Endometrium (tissue), 2 donors: ENCODE measurements around the gene KCNK4.

Experiments
- FAIRE-seq: peaks from 2 replicates; lab custom pipeline; 2012; peaks lifted over from hg19 to GRCh38; lab: Jason Lieb, UNC
- donor health status: control.
- donor health status: control.

The KCNK4 gene

GRCh38 chr11:64253481-64253880 is 37.6 kb upstream of the KCNK4 start:
- no peak for FAIRE-seq

GRCh38 chr11:64254326-64254725 is 36.8 kb upstream of the KCNK4 start:
- no peak for FAIRE-seq

DNA sequence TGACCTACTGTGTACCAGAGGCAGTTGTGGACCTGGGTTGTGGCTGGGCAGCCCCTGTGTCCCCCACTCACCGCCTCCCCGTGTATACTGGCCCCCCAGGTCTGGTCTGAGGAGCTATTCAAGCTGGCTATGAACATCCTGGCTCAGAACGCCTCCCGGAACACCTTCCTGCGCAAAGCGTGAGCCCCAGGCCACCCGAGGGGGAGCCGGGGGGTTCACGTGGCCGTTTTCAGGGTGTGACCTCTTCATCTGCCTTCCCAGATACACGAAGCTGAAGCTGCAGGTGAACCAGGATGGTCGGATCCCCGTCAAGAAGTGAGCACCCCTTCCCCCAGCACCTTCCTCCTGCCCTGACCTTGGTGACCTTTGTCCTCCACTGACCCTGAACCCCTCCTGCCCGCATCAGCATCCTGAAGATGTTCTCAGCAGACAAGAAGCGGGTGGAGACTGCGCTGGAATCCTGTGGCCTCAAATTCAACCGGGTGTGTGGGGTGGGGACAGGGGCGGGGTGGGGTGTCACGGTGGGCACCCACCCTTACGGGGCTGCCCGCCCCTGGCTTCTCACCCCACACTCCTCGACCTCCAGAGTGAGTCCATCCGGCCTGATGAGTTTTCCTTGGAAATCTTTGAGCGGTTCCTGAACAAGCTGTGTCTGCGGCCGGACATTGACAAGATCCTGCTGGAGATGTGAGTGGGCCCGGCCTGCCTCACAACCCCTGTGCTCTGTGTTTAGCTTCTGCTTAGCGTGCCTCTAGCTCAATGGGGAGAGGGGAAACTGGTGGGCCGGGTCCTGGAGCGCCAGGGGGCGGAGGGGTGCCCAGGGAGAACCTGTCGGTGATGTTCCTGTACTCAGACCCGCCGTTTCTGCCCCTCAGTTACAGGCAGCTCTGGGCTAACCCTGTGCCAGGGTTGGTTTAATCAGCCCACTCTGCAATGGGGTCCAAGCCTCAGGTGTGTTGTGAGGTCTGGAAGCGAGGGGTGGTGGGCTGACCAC is 35.7 kb upstream of the KCNK4 start:
- no peak for FAIRE-seq

GRCh38 chr11:64256300-64256699 is 34.8 kb upstream of the KCNK4 start:
- no peak for FAIRE-seq

GRCh38 chr11:64258356-64258755 is 32.7 kb upstream of the KCNK4 start:
- no peak for FAIRE-seq

- FAIRE-seq: no peak
These were observed 32.1 kb upstream of the KCNK4 start for GRCh38 chr11:64258946-64259532.

GRCh38 chr11:64259533-64260067 is 31.5 kb upstream of the KCNK4 start:
- no peak for FAIRE-seq

- FAIRE-seq: no peak
These were observed 30.9 kb upstream of the KCNK4 start for GRCh38 chr11:64260147-64260708.

DNA sequence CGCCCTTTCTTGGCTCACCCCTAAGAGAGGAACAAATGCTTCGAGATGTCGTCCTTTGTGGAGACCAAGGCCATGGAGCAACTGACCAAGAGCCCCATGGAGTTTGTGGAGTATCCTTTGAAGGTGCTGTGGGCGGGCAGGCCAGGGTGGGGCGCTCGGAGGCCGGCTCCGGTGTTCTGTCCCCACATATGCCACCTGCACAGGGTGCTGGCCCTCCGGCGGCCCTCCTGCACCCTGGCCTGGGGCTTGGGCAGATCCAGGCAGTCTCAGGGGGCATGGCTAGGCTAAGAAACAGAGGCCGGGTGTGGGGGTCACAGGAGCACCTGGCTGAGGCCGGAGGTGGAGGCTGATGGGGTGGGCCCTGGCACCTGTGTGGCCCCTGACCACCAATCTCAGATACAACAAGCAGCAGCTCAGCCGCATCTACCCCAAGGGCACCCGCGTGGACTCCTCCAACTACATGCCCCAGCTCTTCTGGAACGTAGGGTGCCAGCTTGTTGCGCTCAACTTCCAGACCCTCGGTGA is 29.5 kb upstream of the KCNK4 start:
- FAIRE-seq: no peak

DNA sequence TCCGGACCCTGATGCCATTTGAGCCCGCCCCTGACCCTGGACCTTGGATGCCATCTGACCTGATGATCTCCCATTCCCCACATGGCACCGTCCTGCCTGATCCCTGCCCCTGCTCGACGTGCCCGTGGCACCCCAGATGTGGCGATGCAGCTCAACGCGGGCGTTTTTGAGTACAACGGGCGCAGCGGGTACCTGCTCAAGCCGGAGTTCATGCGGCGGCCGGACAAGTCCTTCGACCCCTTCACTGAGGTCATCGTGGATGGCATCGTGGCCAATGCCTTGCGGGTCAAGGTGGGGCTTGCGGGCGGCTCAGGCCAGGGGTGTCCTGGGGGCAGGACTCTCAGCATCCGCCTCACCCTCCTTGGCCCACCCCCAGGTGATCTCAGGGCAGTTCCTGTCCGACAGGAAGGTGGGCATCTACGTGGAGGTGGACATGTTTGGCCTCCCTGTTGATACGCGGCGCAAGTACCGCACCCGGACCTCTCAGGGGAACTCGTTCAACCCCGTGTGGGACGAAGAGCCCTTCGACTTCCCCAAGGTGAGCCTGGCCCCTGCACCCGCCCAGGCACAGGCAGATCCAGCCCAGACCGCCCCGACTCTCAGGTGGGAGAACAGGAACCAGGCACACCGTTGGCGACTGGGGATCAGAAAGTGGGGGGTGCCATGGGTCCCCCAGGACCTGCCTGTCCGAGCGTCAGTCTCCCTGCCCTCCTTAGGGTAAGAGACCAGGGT is 28.7 kb upstream of the KCNK4 start:
- no peak for FAIRE-seq

DNA sequence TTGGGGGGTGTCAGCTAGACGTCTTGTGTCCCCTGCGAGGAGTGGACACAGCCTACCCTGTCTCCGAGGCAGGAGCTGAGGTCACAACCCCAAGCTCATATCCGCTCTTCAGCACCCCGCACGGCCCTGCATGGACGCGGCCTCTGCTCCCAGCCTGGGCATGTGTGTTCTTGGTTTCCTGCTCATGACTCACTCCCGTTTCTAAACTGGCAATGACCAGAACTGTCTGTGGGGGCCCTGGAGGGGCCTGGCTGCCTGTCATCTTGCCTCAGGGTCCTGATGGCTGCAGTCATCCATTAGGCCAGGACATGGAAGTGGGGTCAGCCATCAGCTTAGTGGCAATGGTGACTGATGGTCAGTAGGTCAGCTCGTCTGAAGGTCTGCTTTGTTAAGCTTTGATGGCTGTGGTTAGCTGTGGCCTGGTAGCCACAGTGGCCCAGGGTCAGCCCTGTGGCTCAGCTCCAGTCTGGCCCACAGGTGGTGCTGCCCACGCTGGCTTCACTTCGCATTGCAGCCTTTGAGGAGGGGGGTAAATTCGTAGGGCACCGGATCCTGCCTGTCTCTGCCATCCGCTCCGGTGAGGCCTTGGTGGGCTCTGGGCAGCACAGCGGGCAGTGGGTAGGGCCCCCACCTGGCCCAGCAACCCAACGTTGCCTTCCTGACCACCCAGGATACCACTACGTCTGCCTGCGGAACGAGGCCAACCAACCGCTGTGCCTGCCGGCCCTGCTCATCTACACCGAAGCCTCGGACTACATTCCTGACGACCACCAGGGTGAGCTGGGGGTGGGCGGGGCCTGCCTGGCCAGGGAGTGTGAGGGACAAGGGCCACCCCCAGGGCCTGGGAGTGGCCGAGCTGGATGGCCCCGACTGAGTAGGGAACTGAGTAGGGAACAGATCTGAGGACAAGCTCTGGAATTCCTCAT is 27.8 kb upstream of the KCNK4 start:
- no peak for FAIRE-seq

DNA sequence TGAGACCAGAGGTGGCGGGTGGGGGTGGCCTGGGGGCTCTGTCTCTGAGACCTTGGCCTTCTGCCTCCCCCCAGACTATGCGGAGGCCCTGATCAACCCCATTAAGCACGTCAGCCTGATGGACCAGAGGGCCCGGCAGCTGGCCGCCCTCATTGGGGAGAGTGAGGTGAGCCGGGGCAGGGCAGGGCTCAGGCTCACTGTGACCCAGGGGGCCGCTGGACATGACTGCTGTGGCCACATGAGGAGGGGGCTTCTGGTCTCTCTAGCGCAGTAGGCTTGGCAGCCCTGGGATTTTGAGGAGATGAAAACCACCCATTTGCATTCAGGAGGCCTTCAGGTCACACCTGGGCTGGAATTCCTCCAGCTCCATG is 27.2 kb upstream of the KCNK4 start:
- FAIRE-seq: no peak

GRCh38 chr11:64264371-64264852 is 26.7 kb upstream of the KCNK4 start:
- FAIRE-seq: no peak

DNA sequence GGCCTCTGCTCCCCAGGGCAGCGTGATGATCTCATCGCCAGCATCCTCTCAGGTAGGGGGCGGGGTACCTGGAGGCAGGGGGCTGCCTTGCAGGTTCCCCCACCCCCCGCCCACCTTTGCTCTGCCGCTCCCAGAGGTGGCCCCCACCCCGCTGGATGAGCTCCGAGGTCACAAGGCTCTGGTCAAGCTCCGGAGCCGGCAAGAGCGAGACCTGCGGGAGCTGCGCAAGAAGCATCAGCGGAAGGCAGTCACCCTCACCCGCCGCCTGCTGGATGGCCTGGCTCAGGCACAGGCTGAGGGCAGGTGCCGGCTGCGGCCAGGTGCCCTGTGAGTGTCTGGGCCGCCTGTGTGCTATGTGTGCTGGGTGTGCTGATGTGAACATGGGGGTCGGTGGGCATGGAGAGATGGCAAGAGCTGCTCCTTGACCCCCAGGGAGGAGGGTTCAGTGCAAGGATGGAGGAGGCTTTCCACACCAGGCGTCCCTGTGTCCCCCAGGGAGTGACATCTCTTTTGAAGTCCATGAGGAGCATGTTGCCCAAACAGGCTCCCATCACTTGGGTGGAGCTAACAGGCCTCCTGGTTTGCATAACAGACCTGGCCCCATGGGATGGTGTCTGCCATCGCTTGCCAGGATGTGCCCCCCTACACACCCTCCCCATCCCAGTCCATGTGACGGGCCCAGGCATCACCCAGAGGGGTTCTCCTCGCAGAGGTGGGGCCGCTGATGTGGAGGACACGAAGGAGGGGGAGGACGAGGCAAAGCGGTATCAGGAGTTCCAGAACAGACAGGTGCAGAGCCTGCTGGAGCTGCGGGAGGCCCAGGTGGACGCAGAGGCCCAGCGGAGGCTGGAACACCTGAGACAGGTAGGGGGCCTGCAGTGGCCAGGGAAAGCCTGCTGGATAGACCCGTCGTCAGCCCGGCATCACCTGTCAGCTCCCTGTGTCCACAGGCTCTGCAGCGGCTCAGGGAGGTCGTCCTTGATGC is 25.6 kb upstream of the KCNK4 start:
- no peak for FAIRE-seq

DNA sequence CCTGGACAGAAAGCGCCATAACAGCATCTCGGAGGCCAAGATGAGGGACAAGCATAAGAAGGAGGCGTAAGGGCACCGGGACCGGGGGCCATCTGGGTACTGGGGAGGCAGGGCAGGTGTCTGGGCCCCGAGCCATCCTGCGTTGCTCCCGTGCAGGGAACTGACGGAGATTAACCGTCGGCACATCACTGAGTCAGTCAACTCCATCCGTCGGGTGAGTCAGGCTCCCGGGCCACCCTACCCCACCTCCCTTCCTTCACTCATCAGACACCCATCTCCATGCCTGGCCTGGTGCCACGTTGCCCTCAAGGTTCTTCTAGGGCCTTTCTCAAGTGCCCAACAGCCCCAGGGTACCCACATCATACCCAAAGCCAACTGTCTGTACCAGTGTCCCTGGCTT is 24.8 kb upstream of the KCNK4 start:
- no peak for FAIRE-seq

DNA sequence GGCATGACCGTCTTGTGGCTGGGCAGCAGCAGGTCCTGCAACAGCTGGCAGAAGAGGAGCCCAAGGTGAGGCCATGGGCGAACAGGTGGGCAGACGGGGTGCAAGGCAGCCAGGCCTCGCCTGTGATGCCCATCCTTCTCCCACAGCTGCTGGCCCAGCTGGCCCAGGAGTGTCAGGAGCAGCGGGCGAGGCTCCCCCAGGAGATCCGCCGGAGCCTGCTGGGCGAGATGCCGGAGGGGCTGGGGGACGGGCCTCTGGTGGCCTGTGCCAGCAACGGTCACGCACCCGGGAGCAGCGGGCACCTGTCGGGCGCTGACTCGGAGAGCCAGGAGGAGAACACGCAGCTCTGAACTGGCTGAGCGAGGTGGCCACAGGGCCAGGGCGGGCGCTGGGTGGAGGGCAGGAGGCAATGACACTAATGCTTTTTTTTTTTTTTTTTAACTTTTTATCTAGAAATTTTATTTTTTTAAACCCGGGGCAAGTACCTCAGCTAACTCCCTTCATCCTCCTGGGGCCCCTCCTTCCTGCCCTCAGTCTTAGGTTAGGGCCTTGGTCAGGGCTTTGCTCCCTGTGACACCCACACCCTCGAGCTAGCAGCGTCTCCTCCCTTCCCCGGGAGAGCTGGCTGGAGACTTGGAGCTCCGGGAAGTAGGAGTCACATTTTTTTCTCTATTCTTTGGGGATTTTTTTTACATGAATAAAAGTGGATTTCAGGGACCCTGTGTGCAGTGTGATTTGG is 23.7 kb upstream of the KCNK4 start:
- FAIRE-seq: no peak

- FAIRE-seq: no peak
These were observed 22.8 kb upstream of the KCNK4 start for GRCh38 chr11:64268025-64268892.
